Amniotic epithelial cell (primary cell): ENCODE results near the gene CDH26.

Experiments
- DNase-seq: peaks from one replicate; pipeline ENCODE4 v3.0.0-alpha.2; 2010; ENCODE audit warnings: low read depth

The CDH26 gene

GRCh38 chr20:60063739-60064380 is 105.6 kb downstream of the CDH26 start:
- DNase-seq: no peak
